Ishikawa (cell line): Measurements from ENCODE around the gene CAPS.

ENCODE experiments used
- CEBPB ChIP-seq: IDR thresholded peaks from 2 replicates; pipeline ENCODE4 v1.6.1; 2012
- CREB1 ChIP-seq: IDR thresholded peaks from 2 replicates; pipeline ENCODE4 v1.6.1; 2012; ENCODE audit warnings: low read depth
- EP300 ChIP-seq: IDR thresholded peaks from 2 replicates; pipeline ENCODE4 v1.6.1; 2012; ENCODE audit warnings: borderline replicate concordance
- RAD21 ChIP-seq: IDR thresholded peaks from 2 replicates; pipeline ENCODE4 v1.6.1; 2012; ENCODE audit warnings: low read depth
- TAF1 ChIP-seq: IDR thresholded peaks from 2 replicates; pipeline ENCODE4 v1.6.1; 2012; ENCODE audit warnings: low read depth, mild to moderate bottlenecking
- TCF12 ChIP-seq: IDR thresholded peaks from 2 replicates; pipeline ENCODE4 v1.6.1; 2012; ENCODE audit warnings: low read depth
- YY1 ChIP-seq: IDR thresholded peaks from 2 replicates; pipeline ENCODE4 v1.6.1; 2012; ENCODE audit warnings: low read depth
- TF ChIP-seq, protein P1 (sequence below): IDR thresholded peaks from 2 replicates; pipeline ENCODE4 v1.6.1; 2012
- TF ChIP-seq, protein P2 (sequence below): IDR thresholded peaks from 2 replicates; pipeline ENCODE4 v1.6.1; 2012
- TF ChIP-seq, protein P3 (sequence below): IDR thresholded peaks from 2 replicates; pipeline ENCODE4 v1.6.1; 2012; ENCODE audit warnings: low read depth, mild to moderate bottlenecking

DNA sequence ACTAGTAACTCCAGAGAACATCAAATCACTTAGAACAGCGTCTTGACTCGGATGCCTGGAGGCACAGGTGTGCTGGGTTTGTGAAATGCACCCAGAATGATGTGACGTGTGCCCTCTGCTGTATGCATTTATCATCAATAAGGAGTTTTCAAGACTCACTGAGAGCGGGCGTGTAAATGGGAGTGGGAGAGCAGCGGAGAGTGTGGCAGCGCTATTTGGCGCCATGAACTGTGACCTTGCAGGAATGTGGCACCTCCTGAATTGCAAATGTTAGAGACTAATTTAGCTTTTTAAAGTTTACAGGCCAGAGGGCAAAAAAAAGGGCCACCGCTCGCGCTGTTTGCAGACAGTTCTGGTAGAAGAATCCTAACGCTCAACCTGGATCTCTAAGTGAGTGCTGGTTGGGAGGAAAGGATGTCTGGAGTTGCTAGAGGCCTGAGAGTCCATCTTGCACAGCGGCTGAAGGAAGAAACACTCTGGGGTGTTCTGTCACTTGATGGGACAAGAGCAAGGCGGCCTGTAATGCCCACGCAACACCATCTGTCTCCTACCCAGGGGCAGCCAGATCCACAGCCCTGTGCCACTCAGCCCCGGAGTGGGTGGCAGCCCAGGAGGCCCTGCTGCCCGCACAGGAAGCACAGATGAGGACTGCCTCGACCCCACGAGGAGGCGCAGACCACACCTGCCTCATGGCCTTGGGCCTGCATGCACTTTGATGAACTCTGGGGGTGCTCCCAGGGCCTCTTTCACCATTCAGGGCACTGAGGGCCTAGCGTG is 44.2 kb downstream of the CAPS start:
- TF ChIP-seq EP300, result no peak
- TF ChIP-seq, protein P1, sequence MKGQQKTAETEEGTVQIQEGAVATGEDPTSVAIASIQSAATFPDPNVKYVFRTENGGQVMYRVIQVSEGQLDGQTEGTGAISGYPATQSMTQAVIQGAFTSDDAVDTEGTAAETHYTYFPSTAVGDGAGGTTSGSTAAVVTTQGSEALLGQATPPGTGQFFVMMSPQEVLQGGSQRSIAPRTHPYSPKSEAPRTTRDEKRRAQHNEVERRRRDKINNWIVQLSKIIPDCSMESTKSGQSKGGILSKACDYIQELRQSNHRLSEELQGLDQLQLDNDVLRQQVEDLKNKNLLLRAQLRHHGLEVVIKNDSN, result no peak
- TF ChIP-seq, protein P2, sequence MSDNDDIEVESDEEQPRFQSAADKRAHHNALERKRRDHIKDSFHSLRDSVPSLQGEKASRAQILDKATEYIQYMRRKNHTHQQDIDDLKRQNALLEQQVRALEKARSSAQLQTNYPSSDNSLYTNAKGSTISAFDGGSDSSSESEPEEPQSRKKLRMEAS, result no peak
- no peak for TF ChIP-seq YY1
- no peak for TF ChIP-seq CEBPB
- TF ChIP-seq RAD21, result no peak
- TF ChIP-seq, protein P3, sequence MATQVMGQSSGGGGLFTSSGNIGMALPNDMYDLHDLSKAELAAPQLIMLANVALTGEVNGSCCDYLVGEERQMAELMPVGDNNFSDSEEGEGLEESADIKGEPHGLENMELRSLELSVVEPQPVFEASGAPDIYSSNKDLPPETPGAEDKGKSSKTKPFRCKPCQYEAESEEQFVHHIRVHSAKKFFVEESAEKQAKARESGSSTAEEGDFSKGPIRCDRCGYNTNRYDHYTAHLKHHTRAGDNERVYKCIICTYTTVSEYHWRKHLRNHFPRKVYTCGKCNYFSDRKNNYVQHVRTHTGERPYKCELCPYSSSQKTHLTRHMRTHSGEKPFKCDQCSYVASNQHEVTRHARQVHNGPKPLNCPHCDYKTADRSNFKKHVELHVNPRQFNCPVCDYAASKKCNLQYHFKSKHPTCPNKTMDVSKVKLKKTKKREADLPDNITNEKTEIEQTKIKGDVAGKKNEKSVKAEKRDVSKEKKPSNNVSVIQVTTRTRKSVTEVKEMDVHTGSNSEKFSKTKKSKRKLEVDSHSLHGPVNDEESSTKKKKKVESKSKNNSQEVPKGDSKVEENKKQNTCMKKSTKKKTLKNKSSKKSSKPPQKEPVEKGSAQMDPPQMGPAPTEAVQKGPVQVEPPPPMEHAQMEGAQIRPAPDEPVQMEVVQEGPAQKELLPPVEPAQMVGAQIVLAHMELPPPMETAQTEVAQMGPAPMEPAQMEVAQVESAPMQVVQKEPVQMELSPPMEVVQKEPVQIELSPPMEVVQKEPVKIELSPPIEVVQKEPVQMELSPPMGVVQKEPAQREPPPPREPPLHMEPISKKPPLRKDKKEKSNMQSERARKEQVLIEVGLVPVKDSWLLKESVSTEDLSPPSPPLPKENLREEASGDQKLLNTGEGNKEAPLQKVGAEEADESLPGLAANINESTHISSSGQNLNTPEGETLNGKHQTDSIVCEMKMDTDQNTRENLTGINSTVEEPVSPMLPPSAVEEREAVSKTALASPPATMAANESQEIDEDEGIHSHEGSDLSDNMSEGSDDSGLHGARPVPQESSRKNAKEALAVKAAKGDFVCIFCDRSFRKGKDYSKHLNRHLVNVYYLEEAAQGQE, result no peak
- no peak for TF ChIP-seq TAF1
- no peak for TF ChIP-seq TCF12
- no peak for TF ChIP-seq CREB1
